C4-2B (cell line): ENCODE data around the gene TPM3.

ENCODE experiments used
- H3K27ac ChIP-seq: fragments of 450-650 bp; 2 replicates; pipeline ENCODE4 v1.5.1; 2017
- ZFX ChIP-seq: fragments of 450-650 bp; IDR thresholded peaks from 2 replicates; pipeline ENCODE4 v1.6.1; 2017
- TF ChIP-seq, protein P1 (sequence below): fragments of 450-650 bp; conservative IDR thresholded peaks from 2 replicates; pipeline ENCODE4 v1.5.1; 2017; ENCODE audit warnings: mild to moderate bottlenecking

TPM3 gene

DNA sequence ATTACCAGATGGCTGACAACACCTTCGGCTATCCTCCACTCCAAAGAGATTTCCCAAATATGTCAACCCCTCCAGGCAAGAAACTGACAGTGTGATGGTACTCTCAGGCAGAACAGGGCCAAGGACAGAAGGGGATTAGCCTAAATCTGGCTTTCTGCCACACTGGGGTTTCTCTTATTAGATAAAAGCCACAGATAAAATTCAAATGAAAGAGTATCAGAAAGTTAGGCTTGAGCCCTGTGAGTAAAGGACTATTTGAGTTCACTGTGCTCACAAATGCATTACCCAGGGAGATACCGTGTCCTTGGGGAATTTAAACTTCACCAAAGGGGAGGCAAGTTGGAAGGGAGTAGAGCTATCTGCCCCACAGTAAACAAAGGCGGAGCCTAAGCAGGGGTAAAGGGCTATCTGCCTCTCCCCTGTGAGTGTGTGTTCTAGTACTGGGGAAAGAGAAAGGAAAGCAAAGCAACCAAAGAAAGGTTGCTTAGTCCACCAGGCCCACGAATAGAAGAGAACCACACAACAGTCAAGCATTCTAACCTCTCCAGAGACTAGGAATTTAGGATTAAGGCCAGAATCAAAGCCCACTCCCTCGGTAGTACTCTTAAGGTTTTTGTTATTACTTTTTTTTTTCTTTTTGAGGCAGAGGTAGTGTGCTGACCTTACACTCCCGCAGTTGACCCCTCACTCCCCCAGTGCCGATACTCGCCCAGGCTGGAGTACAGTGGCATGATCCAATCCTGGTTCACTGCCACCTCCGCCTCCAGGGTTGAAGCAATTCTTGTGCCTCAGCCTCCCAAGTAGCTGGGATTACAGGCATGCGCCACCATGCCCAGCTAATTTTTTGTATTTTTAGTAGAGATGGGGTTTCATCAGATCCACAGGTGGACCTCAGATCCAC, 12.7 kb downstream of the TPM3 start:
- H3K27ac ChIP-seq: no peak overlapping the region
- no peak for TF ChIP-seq ZFX
- TF ChIP-seq, protein P1, sequence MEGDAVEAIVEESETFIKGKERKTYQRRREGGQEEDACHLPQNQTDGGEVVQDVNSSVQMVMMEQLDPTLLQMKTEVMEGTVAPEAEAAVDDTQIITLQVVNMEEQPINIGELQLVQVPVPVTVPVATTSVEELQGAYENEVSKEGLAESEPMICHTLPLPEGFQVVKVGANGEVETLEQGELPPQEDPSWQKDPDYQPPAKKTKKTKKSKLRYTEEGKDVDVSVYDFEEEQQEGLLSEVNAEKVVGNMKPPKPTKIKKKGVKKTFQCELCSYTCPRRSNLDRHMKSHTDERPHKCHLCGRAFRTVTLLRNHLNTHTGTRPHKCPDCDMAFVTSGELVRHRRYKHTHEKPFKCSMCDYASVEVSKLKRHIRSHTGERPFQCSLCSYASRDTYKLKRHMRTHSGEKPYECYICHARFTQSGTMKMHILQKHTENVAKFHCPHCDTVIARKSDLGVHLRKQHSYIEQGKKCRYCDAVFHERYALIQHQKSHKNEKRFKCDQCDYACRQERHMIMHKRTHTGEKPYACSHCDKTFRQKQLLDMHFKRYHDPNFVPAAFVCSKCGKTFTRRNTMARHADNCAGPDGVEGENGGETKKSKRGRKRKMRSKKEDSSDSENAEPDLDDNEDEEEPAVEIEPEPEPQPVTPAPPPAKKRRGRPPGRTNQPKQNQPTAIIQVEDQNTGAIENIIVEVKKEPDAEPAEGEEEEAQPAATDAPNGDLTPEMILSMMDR: no peak

GRCh38 chr1:154178013-154178412, 13.9 kb downstream of the TPM3 start:
- H3K27ac ChIP-seq: no peak overlapping the region
- TF ChIP-seq ZFX: no peak
- TF ChIP-seq, protein P1: no peak

- TF ChIP-seq, protein P1: no peak
- no peak for TF ChIP-seq ZFX
- no peak overlapping the region for H3K27ac ChIP-seq
These were observed 15.6 kb downstream of the TPM3 start for GRCh38 chr1:154176337-154176736.

DNA sequence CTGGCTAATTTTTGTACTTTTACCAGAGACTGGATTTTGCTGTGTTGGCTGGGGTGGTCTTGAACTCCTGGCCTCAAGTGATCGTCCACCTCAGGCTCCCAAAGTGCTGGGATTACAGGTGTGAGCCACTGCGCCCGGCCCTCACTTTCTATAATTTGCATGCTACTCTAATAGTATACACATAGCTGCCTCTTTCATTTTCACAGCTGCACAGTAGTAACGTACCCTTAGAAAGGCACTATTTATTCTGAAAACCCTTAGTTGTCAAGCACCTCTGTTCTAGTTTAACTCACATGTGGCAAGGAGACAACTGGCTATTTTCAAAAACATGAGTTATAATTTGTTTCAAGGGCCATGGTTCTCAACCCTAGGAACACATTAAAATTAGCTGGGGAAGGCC, 17.2 kb downstream of the TPM3 start:
- no peak overlapping the region for H3K27ac ChIP-seq
- TF ChIP-seq, protein P1: no peak
- TF ChIP-seq ZFX: no peak

DNA sequence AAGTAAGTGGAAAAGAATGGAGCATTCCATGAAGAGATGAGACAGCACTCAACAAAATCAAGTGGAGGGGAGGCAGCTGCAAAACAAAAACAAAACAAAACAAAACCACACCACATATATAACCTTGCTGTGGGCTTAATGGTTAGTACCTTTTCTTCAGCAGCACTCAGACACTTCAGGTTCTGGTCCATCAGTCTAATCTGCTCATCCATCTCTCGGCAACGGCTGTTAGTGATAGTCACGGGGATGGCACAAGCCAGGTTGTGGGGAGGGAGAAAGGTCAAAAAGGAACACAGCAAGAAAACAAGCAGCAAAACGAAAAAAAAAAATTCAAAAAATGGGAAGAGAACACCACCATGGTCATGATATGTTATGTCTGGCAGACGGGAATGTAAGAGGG, 20.0 kb downstream of the TPM3 start:
- no peak overlapping the region for H3K27ac ChIP-seq
- TF ChIP-seq, protein P1: no peak
- TF ChIP-seq ZFX: no peak

GRCh38 chr1:154171223-154171583, 20.7 kb downstream of the TPM3 start:
- TF ChIP-seq, protein P1: no peak
- TF ChIP-seq ZFX: no peak
- H3K27ac ChIP-seq: no peak overlapping the region

GRCh38 chr1:154170547-154171222, 21.2 kb downstream of the TPM3 start:
- no peak for TF ChIP-seq ZFX
- TF ChIP-seq, protein P1: no peak
- no peak overlapping the region for H3K27ac ChIP-seq
